Adrenal gland (tissue), 5 donors: Measurements from ENCODE around the gene NOX3.

ENCODE experiments used
- POLR2A ChIP-seq, 2 donors: fragments of 450-650 bp; IDR thresholded peaks; one replicate each; pipeline ENCODE4 v1.6.1; 2017; ENCODE audit warnings: antibody characterized with exemption in 2 of 2, mild to moderate bottlenecking in 2 of 2, moderate library complexity in 1 of 2
- TF ChIP-seq, protein P1 (sequence below), 6 experiments: fragments of 450-650 bp in 4 of 6; fragments of 200-600 bp in 2 of 6; sonication (generic) in 1 of 6; IDR thresholded peaks; 1 replicate in 5 of 6; 2 replicates in 1 of 6; pipeline versions ENCODE4 v1.5.1 to v1.8.0; 2016 to 2021; ENCODE audit warnings: antibody characterized with exemption in 6 of 6, mild to moderate bottlenecking in 2 of 6, moderate library complexity in 1 of 6
- donor health status: DM: no; HTN: no; CAD: no.

DNA sequence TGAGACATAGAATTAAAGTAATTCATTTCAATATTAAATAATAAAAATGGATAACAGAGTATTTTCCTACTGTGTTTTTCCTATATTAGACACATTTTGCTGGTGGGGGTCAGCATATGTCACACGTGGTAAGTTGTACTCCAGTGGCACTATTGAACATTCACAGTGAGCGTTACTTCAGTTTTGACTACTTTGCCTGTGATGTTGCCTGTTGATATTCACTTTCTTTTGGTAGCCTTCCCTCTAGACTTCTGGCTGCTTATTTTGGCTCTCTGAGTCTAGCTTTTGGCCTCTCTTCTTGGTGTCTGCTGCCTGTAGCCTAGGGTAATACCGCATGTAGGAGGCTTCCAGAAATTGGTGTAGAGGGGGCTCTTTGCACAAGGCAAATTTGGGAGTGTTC, 76.9 kb downstream of the NOX3 start:
- TF ChIP-seq, protein P1, sequence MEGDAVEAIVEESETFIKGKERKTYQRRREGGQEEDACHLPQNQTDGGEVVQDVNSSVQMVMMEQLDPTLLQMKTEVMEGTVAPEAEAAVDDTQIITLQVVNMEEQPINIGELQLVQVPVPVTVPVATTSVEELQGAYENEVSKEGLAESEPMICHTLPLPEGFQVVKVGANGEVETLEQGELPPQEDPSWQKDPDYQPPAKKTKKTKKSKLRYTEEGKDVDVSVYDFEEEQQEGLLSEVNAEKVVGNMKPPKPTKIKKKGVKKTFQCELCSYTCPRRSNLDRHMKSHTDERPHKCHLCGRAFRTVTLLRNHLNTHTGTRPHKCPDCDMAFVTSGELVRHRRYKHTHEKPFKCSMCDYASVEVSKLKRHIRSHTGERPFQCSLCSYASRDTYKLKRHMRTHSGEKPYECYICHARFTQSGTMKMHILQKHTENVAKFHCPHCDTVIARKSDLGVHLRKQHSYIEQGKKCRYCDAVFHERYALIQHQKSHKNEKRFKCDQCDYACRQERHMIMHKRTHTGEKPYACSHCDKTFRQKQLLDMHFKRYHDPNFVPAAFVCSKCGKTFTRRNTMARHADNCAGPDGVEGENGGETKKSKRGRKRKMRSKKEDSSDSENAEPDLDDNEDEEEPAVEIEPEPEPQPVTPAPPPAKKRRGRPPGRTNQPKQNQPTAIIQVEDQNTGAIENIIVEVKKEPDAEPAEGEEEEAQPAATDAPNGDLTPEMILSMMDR (IDR thresholded peaks at IDR 0.05): no peak
- no peak for TF ChIP-seq POLR2A (IDR thresholded peaks at IDR 0.05)
